ENCODE measurements around the gene C6orf47.

- TF ChIP-seq CTCF (conservative IDR thresholded peaks at IDR 0.05), result no peak
- TF ChIP-seq ZFX (IDR thresholded peaks at IDR 0.05), result no peak
Measured at GRCh38 chr6:31632279-31632946, 28.2 kb downstream of the C6orf47 start.

Data from C4-2B (cell line).